Measurements from ENCODE around the gene ACVR1B.

DNA sequence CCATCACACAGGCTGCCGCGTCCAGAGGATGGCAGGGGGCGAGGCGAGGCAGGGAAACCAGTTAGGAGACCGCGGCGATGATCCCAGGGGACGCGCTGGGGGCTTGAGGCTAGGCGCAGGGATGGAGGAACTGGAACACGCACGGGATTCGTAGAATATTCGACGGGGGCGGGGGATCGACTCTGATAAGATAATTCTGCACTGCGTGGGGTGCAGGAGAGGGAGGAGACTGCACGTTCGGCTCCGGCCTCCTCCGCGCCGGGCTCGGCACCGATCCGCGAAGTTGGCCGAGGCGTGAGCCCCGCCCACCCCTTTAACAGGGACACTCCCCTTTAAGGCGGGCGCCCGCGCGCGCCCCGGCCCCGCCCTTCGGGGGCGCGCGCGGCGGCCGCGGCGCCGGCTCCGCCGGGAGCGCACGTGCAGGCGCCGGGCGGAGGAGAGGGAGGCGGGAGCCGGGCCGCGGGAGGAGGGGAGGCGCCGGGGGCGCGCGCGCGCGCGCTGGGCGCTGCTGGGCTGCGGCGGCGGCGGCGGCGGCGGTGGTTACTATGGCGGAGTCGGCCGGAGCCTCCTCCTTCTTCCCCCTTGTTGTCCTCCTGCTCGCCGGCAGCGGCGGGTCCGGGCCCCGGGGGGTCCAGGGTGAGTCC is at the start of gene ACVR1B:
- TF ChIP-seq TAF1 (conservative IDR thresholded peaks at IDR 0.05) (no peak), RXRA (IDR thresholded peaks at IDR 0.05) (peak in 1 of 2 donors; percentile 9), SP1 (IDR thresholded peaks at IDR 0.05) (peak; percentile 56), JUND (IDR thresholded peaks at IDR 0.05) (no peak), RAD21 (IDR thresholded peaks at IDR 0.05) (no peak), GABPA (IDR thresholded peaks at IDR 0.05 in 1 of 2, conservative IDR thresholded peaks at IDR 0.05 in 1 of 2) (no peak), EGR1 (IDR thresholded peaks at IDR 0.05; ENCODE audit: low read depth in 2 of 2) (no peak), REST (IDR thresholded peaks at IDR 0.05) (no peak)
- TF ChIP-seq, protein P1, sequence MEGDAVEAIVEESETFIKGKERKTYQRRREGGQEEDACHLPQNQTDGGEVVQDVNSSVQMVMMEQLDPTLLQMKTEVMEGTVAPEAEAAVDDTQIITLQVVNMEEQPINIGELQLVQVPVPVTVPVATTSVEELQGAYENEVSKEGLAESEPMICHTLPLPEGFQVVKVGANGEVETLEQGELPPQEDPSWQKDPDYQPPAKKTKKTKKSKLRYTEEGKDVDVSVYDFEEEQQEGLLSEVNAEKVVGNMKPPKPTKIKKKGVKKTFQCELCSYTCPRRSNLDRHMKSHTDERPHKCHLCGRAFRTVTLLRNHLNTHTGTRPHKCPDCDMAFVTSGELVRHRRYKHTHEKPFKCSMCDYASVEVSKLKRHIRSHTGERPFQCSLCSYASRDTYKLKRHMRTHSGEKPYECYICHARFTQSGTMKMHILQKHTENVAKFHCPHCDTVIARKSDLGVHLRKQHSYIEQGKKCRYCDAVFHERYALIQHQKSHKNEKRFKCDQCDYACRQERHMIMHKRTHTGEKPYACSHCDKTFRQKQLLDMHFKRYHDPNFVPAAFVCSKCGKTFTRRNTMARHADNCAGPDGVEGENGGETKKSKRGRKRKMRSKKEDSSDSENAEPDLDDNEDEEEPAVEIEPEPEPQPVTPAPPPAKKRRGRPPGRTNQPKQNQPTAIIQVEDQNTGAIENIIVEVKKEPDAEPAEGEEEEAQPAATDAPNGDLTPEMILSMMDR (IDR thresholded peaks at IDR 0.05; ENCODE audit: low read depth, low read length, missing input control): no peak
- TF ChIP-seq, protein P2, sequence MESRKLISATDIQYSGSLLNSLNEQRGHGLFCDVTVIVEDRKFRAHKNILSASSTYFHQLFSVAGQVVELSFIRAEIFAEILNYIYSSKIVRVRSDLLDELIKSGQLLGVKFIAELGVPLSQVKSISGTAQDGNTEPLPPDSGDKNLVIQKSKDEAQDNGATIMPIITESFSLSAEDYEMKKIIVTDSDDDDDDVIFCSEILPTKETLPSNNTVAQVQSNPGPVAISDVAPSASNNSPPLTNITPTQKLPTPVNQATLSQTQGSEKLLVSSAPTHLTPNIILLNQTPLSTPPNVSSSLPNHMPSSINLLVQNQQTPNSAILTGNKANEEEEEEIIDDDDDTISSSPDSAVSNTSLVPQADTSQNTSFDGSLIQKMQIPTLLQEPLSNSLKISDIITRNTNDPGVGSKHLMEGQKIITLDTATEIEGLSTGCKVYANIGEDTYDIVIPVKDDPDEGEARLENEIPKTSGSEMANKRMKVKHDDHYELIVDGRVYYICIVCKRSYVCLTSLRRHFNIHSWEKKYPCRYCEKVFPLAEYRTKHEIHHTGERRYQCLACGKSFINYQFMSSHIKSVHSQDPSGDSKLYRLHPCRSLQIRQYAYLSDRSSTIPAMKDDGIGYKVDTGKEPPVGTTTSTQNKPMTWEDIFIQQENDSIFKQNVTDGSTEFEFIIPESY (IDR thresholded peaks at IDR 0.05): no peak

All from liver (tissue), 3 donors.